Left lung (tissue), 10 donors: ENCODE measurements around the gene SLC35F2. TPM values are rescaled to one million over a fixed set of nuclear protein-coding genes. Genes with fewer than 3 reads are reported as not detected.
"Not testable (repeated sequence)": the region's sequence is repeated elsewhere in the genome, so short reads cannot be mapped to it uniquely, and the experiment has no call there.

ENCODE experiments used
- ATAC-seq: fragments of 200-7000 bp; cut with Tn5 transposase; one replicate; pipeline ENCODE4 v1.9.1; 2020; ENCODE audit warnings: moderate library complexity
- DNase-seq, 4 donors: peaks; one replicate each; pipeline ENCODE4 v3.0.0-alpha.2; 2013 to 2020
- H3K27ac ChIP-seq, 2 donors: fragments of 200-600 bp; sonication (generic) in 1 of 2; one replicate each; pipeline versions ENCODE4 v1.5.0 to v1.8.0; 2020 to 2021
- H3K27me3 ChIP-seq, 2 donors: fragments of 200-600 bp; sonication (generic) in 1 of 2; one replicate each; pipeline versions ENCODE4 v1.5.0 to v1.8.0; 2020 to 2021
- H3K36me3 ChIP-seq, 2 donors: fragments of 200-600 bp; sonication (generic) in 1 of 2; one replicate each; pipeline versions ENCODE4 v1.5.0 to v1.8.0; 2020 to 2021
- H3K4me1 ChIP-seq, 2 donors: fragments of 200-600 bp; one replicate each; pipeline ENCODE4 v1.8.0; 2021
- H3K4me3 ChIP-seq, 2 donors: fragments of 200-600 bp; sonication (generic) in 1 of 2; one replicate each; pipeline versions ENCODE4 v1.5.0 to v1.8.0; 2020 to 2021; ENCODE audit warnings: mild to moderate bottlenecking in 1 of 2
- H3K9me3 ChIP-seq, 2 donors: fragments of 200-600 bp; sonication (generic) in 1 of 2; one replicate each; pipeline versions ENCODE4 v1.5.0 to v1.8.0; 2020 to 2021
- intact Hi-C, 2 donors: fragments of 100-400 bp; cut with DNase I; formaldehyde crosslinking; loops; one replicate each; pipeline versions ENCODE4 v1.11.2 to v1.14.2; 2022
- polyA plus RNA-seq, 6 donors: library from polyadenylated mRNA; unstranded; fragments of 120-200 nt; gene quantifications; one replicate each; pipeline ENCODE4 v1.2.1, GENCODE V29; 2013; ENCODE audit not compliant: insufficient read length in 6 of 6
- total RNA-seq, 2 donors: library from RNA; stranded (reverse); fragmentation: NEBNext Ultra II Directional; extraction: Animal tissue kit (Norgen Biotek cat#: 25700); gene quantifications; one replicate each; pipeline ENCODE4 v1.2.1, GENCODE V29; 2021
- TF ChIP-seq, protein P1 (sequence below), 2 donors: fragments of 200-600 bp; sonication (generic) in 1 of 2; IDR thresholded peaks; one replicate each; pipeline versions ENCODE4 v1.5.0 to v1.8.0; 2021; ENCODE audit warnings: antibody characterized with exemption in 2 of 2
- donor health status: DM: no; HTN: yes; CAD: no.
- donor health status: DM: no; HTN: no; CAD: no.

Gene SLC35F2
- total and polyA plus RNA-seq, 8 donors = 7.0 to 38.6 (median 27.9) TPM

GRCh38 chr11:107882095-107882820 is 23.7 kb upstream of the SLC35F2 start:
- Histone ChIP-seq H3K9me3 (no peaks in the 10 kb centered on the region), H3K27ac (no peak overlapping the region), H3K36me3 (no peaks in the 10 kb centered on the region), H3K4me1 (no peaks in the 10 kb centered on the region), H3K4me3 (no peak overlapping the region), H3K27me3 (no peaks in the 10 kb centered on the region)
- DNase-seq = no peak
- TF ChIP-seq, protein P1, sequence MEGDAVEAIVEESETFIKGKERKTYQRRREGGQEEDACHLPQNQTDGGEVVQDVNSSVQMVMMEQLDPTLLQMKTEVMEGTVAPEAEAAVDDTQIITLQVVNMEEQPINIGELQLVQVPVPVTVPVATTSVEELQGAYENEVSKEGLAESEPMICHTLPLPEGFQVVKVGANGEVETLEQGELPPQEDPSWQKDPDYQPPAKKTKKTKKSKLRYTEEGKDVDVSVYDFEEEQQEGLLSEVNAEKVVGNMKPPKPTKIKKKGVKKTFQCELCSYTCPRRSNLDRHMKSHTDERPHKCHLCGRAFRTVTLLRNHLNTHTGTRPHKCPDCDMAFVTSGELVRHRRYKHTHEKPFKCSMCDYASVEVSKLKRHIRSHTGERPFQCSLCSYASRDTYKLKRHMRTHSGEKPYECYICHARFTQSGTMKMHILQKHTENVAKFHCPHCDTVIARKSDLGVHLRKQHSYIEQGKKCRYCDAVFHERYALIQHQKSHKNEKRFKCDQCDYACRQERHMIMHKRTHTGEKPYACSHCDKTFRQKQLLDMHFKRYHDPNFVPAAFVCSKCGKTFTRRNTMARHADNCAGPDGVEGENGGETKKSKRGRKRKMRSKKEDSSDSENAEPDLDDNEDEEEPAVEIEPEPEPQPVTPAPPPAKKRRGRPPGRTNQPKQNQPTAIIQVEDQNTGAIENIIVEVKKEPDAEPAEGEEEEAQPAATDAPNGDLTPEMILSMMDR (IDR thresholded peaks at IDR 0.05) = no peak
- ATAC-seq = no peak
- intact Hi-C loops = no loop called here

- H3K27me3 ChIP-seq, ATAC-seq, H3K4me1 ChIP-seq, DNase-seq, H3K9me3 ChIP-seq, H3K4me3 ChIP-seq, intact Hi-C loops, H3K36me3 ChIP-seq, H3K27ac ChIP-seq: not testable (repeated sequence)
Observed at GRCh38 chr11:107881471-107881870, 22.9 kb upstream of the SLC35F2 start.

GRCh38 chr11:107876141-107876540 is 17.6 kb upstream of the SLC35F2 start:
- intact Hi-C loops = no loop called here
- ATAC-seq = no peak
- Histone ChIP-seq H3K27me3 (no peaks in the 10 kb centered on the region), H3K4me1 (no peaks in the 10 kb centered on the region), H3K4me3 (no peak overlapping the region), H3K36me3 (no peaks in the 10 kb centered on the region), H3K27ac (no peak overlapping the region), H3K9me3 (no peaks in the 10 kb centered on the region)
- TF ChIP-seq, protein P1 (IDR thresholded peaks at IDR 0.05) = no peak
- DNase-seq = no peak

DNA sequence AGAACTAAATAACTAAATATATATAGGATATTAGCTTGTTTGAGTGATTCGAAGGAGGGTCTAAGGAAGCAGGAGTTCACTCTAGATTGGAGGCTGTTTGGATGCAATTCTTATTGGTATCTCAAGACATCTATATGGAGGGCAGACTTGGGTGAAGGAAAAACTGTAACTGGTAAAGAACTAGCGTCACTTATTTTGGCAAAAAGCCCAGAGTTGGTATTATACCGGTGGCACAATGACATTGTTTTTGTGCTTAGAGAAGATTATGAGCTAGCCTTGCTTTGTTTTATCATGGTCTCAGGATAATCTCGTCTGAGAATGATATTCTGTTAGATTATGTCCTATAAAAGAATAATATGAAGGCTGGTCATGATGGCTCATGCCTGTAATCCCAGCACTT is 6.0 kb upstream of the SLC35F2 start:
- ATAC-seq (no peak), DNase-seq (no peak)
- H3K27ac ChIP-seq = no peak overlapping the region
- H3K9me3 ChIP-seq = no peaks in the 10 kb centered on the region
- peaks cover 3 to 7% of the 10 kb centered on the region in 2 donors for H3K4me1 ChIP-seq
- TF ChIP-seq, protein P1 (IDR thresholded peaks at IDR 0.05) = no peak
- H3K36me3 ChIP-seq = no peaks in the 10 kb centered on the region
- intact Hi-C loops = no loop called here
- H3K4me3 ChIP-seq = no peak overlapping the region
- no peaks in the 10 kb centered on the region for H3K27me3 ChIP-seq

- peaks cover 3 to 24% of the 10 kb centered on the region in 2 donors for H3K4me1 ChIP-seq
- intact Hi-C loops = no loop called here
- no peaks in the 10 kb centered on the region for H3K36me3 ChIP-seq
- peaks cover 0 to 13% of the 10 kb centered on the region in 2 donors for H3K27me3 ChIP-seq
- TF ChIP-seq, protein P1 (IDR thresholded peaks at IDR 0.05) = no peak
- no peak for DNase-seq
- ATAC-seq = no peak
- H3K9me3 ChIP-seq = no peaks in the 10 kb centered on the region
- no peak overlapping the region for H3K4me3 ChIP-seq
- H3K27ac ChIP-seq = no peak overlapping the region
Observed at GRCh38 chr11:107860688-107861087, 2.1 kb upstream of the SLC35F2 start.

DNA sequence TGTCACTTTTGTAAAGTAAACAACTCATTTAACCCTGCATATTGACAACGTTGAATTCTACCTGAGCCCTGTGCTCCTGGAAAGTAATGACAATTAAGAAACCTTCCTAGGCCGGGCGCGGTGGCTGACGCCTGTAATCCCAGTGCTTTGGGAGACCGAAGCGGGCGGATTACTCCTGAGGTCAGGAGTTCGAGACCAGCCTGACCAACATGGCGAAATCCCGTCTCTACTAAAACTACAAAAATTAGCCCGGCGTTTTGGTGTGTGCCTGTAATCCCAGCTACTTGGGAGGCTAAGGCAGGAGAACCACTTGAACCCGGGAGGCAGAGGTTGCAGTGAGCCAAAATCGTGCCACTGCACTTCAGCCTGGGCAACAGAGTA is 1.6 kb upstream of the SLC35F2 start:
- DNase-seq, H3K4me3 ChIP-seq: not testable (repeated sequence)

More for the DNA sequence above, 1.6 kb upstream of the SLC35F2 start:
- H3K36me3 ChIP-seq, H3K27ac ChIP-seq, H3K9me3 ChIP-seq, ATAC-seq, intact Hi-C loops: not testable (repeated sequence)
- Histone ChIP-seq H3K4me1 (peaks cover 3 to 24% of the 10 kb centered on the region in 2 donors), H3K27me3 (peaks cover 0 to 13% of the 10 kb centered on the region in 2 donors)
